GM12875 (cell line): ENCODE data around the gene STKLD1.
"Not testable (repeated sequence)": the region's sequence is repeated elsewhere in the genome, so short reads cannot be mapped to it uniquely, and the experiment has no call there.

ENCODE experiments used
- H3K4me3 ChIP-seq: one replicate; pipeline ENCODE4 v1.5.1; 2011; ENCODE audit warnings: low read depth, low read length, control low read depth
- TF ChIP-seq, protein P1 (sequence below): IDR thresholded peaks from 2 replicates; pipeline ENCODE4 v1.5.1; 2011; ENCODE audit warnings: low read depth, mild to moderate bottlenecking, control low read depth, inconsistent platforms, low read length, moderate library complexity, borderline replicate concordance; ENCODE audit not compliant: insufficient read depth

Gene STKLD1

DNA sequence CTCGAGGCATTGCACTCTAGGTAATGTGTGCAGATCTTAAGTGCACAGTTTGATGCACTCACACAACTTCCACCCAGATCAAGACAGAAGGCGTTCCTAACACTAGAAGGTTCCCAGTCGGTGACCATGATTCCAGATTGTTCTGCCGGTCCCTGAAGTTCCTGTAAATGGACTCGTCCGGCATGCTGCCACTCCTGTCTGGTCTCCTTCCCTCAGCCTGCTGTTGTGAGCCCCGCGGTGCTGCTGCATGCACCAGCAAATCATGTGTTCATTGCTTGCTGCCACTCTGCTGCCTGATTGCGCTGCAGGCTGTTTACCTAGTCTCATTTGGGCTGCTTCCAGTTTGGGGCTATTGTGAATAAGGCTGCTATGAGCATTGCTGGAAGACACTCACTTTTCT is 11.5 kb downstream of the STKLD1 start:
- TF ChIP-seq, protein P1, sequence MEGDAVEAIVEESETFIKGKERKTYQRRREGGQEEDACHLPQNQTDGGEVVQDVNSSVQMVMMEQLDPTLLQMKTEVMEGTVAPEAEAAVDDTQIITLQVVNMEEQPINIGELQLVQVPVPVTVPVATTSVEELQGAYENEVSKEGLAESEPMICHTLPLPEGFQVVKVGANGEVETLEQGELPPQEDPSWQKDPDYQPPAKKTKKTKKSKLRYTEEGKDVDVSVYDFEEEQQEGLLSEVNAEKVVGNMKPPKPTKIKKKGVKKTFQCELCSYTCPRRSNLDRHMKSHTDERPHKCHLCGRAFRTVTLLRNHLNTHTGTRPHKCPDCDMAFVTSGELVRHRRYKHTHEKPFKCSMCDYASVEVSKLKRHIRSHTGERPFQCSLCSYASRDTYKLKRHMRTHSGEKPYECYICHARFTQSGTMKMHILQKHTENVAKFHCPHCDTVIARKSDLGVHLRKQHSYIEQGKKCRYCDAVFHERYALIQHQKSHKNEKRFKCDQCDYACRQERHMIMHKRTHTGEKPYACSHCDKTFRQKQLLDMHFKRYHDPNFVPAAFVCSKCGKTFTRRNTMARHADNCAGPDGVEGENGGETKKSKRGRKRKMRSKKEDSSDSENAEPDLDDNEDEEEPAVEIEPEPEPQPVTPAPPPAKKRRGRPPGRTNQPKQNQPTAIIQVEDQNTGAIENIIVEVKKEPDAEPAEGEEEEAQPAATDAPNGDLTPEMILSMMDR = no peak
- H3K4me3 ChIP-seq = no peak overlapping the region

DNA sequence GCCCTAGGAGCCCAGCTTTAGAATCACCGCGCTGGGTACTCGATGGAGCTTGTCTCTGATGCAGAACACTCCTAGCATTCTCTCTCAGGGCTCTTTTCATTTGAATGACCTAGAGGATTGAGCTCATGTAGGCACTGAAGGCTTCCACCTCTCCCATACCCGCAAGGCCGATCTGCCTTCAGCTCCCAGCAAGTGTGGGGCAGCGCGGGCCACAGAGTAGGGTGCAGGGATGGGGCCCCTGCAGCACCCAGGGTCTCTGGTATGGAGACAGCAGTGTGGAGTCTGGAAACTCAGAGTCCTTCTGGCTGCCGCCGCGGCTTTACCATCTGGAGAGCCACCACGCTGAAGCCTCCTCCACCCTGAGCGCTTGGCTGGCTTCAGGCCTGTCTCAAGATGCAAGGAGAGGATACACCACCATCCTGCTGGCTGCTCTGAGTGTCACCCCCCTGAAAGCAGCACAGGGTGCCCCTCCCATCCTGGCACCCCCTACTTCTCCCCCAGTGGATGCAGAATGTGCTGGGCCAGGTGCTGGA is 12.9 kb downstream of the STKLD1 start:
- H3K4me3 ChIP-seq = no peak overlapping the region
- TF ChIP-seq, protein P1 = no peak

DNA sequence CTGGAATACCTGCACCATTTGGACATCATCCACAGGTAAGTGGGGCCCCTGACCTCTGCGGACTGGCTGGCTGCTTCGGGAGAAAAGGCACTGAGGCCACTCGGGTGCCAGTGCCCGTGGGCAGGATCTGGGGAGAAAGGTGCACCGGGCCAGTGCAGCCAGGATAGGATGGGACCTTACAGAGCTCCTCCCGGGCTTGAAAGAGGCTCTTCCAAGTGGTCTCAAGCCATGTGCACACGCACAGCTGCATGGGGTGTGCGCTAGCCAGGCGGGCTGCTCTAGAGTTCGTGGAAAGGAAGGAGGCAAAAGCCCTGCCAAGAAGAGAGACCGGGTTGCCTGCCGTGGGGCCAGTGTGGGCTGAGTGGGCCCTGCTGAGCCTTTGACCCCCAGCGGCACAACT is 13.4 kb downstream of the STKLD1 start:
- TF ChIP-seq, protein P1 = no peak
- no peak overlapping the region for H3K4me3 ChIP-seq

DNA sequence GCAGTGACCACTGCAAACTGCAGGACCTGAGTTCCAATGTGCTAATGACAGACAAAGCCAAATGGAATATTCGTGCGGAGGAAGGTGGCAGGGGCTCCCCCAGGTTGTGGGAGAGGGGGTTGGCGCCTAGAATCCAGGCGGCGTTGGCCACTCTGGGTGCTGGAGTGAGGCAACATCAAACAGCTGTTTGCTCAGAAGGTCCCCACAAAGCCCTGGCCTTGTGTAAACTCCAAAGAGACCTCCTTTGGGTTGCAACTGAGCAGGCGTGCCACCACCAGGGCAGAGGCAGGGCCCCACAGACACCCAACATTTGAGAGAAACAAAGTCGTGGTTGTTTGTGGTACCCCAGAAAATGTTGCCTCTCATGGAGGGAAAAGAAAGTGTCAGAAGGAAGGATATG is 14.5 kb downstream of the STKLD1 start:
- TF ChIP-seq, protein P1 = no peak
- H3K4me3 ChIP-seq = no peak overlapping the region

DNA sequence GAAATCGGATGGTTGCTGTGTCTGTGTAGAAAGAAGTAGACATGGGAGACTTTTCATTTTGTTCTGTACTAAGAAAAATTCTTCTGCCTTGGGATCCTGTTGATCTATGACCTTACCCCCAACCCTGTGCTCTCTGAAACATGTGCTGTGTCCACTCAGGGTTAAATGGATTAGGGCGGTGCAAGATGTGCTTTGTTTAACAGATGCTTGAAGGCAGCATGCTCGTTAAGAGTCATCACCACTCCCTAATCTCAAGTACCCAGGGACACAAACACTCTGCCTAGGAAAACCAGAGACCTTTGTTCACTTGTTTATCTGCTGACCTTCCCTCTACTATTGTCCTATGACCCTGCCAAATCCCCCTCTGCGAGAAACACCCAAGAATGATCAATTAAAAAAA is 15.3 kb downstream of the STKLD1 start:
- H3K4me3 ChIP-seq = not testable (repeated sequence)

DNA sequence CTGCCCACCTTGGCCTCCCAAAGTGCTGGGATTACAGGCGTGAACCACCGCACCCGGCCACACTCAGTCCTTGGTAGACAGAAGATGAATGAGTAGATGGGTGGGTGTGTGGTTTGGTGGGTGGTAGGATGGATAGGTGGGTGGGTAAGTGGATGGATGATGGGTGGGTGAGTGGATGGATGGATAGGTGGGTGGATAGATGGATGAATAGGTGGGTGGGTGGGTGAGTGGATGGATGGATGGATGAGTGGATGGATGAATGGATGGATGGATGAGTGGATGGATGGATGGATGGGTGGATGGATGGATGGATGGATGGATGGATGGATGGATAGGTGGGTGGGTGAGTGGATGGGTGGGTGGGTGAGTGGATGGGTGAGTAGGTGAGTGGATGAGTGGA is 16.1 kb downstream of the STKLD1 start:
- not testable (repeated sequence) for H3K4me3 ChIP-seq

DNA sequence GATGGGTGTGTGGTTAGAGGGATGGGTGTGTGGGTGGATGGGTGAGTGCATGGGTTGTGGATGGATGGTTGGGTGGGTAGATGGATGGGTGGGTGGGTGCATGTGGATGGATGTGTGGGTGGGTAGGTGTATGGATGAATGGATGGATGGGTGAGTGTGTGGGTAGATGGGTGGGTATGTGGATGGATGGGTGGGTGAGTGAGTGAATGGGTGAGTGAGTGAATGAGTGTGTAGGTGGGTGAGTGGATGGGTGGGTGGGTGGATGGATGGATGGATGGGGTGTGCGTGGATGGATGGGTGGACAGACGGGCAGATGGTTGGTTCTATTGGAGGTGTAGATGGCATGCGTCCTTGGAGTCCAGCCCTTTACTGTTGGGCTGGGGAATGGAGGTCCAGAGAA is 17.2 kb downstream of the STKLD1 start:
- no peak overlapping the region for H3K4me3 ChIP-seq
- TF ChIP-seq, protein P1 = no peak

DNA sequence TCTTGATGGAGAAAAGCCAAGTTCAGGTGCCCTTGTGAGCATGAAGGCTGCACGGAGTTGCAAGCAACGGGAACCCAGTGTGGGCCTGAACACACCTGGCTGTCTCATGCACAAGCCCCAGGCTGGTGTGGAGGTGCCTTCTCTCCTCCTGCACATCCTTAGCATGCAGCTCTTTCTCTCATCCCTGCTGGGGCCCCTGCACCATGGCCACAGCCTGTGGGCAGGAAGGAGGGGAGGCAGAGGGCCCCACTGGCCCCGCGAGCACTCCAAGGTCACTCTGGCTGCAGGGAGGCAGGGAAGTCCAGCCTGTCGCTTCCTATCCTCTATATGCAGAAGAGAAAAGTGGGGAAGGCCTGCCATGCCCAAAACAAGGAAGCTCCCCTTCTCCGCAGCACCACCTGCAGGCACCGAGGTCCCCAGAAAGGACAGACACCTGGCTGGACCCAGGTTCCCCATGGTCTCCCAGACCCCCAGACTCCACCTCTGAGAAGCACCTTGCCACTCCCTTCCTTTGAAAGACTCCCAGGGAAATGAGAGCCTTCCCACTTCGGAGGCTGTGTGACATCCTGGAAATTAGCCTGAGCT is 18.6 kb downstream of the STKLD1 start:
- TF ChIP-seq, protein P1 = no peak
- no peak overlapping the region for H3K4me3 ChIP-seq
